ENCODE measurements around the gene WASL.
A peak's percentile ranks its signal among the peaks of the same experiment; 100 is the strongest.
"Not testable (repeated sequence)": the region's sequence is repeated elsewhere in the genome, so short reads cannot be mapped to it uniquely, and the experiment has no call there.

WASL gene

GRCh38 chr7:123748734-123749536, at the start of gene WASL:
WASL (minus strand) TSS chr7:123749003; CDS start chr7:123748734, 269 bp downstream.
- DNase-seq (ENCODE audit: low read depth), result peak; percentile 84

GRCh38 chr7:123797673-123798531, 49.1 kb upstream of the WASL start:
- DNase-seq (ENCODE audit: low read depth), result no peak

- DNase-seq (ENCODE audit: low read depth), result no peak
These were observed 47.8 kb upstream of the WASL start for GRCh38 chr7:123796568-123796967.

GRCh38 chr7:123795917-123796316, 47.1 kb upstream of the WASL start:
- DNase-seq (ENCODE audit: low read depth), result no peak

- DNase-seq (ENCODE audit: low read depth), result not testable (repeated sequence)
These were observed 46.3 kb upstream of the WASL start for GRCh38 chr7:123795116-123795515.

- DNase-seq (ENCODE audit: low read depth), result no peak
These were observed 43.7 kb upstream of the WASL start for GRCh38 chr7:123792547-123792946.

- DNase-seq (ENCODE audit: low read depth), result no peak
These were observed 42.2 kb upstream of the WASL start for GRCh38 chr7:123791001-123791400.

- no peak for DNase-seq (ENCODE audit: low read depth)
These were observed 41.0 kb upstream of the WASL start for GRCh38 chr7:123789817-123790216.

GRCh38 chr7:123789206-123789784, 40.5 kb upstream of the WASL start:
- DNase-seq (ENCODE audit: low read depth), result no peak

- no peak for DNase-seq (ENCODE audit: low read depth)
These were observed 39.8 kb upstream of the WASL start for GRCh38 chr7:123788584-123788983.

GRCh38 chr7:123787220-123788007, 38.6 kb upstream of the WASL start:
- no peak for DNase-seq (ENCODE audit: low read depth)

GRCh38 chr7:123784263-123784662, 35.5 kb upstream of the WASL start:
- no peak for DNase-seq (ENCODE audit: low read depth)

- DNase-seq (ENCODE audit: low read depth), result no peak
These were observed 35.0 kb upstream of the WASL start for GRCh38 chr7:123783820-123784219.

GRCh38 chr7:123782071-123782798, 33.4 kb upstream of the WASL start:
- DNase-seq (ENCODE audit: low read depth), result no peak

- DNase-seq (ENCODE audit: low read depth), result not testable (repeated sequence)
These were observed 31.7 kb upstream of the WASL start for GRCh38 chr7:123780472-123780871.

GRCh38 chr7:123774496-123774895, 25.7 kb upstream of the WASL start:
- DNase-seq (ENCODE audit: low read depth), result no peak

GRCh38 chr7:123773481-123773880, 24.7 kb upstream of the WASL start:
- DNase-seq (ENCODE audit: low read depth), result no peak

GRCh38 chr7:123772652-123773051, 23.8 kb upstream of the WASL start:
- no peak for DNase-seq (ENCODE audit: low read depth)

GRCh38 chr7:123771846-123772245, 23.0 kb upstream of the WASL start:
- DNase-seq (ENCODE audit: low read depth), result no peak

GRCh38 chr7:123771256-123771655, 22.5 kb upstream of the WASL start:
- no peak for DNase-seq (ENCODE audit: low read depth)

GRCh38 chr7:123770378-123770777, 21.6 kb upstream of the WASL start:
- no peak for DNase-seq (ENCODE audit: low read depth)
